ENCODE data around the gene ANKS1A.
"Not testable (repeated sequence)": the region's sequence is repeated elsewhere in the genome, so short reads cannot be mapped to it uniquely, and the experiment has no call there.

ANKS1A gene

GRCh38 chr6:34871853-34872252 is 17.2 kb upstream of the ANKS1A start:
- DNase-seq (ENCODE audit: low read depth): no peak
- in situ Hi-C loops (cut with HindIII; ENCODE audit: low sequenced_read_pairs): loop anchor here (10.0 kb wide), 1 partner anchor 57 kb away; no protein-coding TSS in a partner anchor
- no peak overlapping the region for H3K4me3 ChIP-seq (ENCODE audit: low read depth, low read length)
- TF ChIP-seq CTCF (IDR thresholded peaks at IDR 0.05; ENCODE audit: low read depth, low read length, missing control alignments): no peak

- no peak for TF ChIP-seq CTCF (IDR thresholded peaks at IDR 0.05; ENCODE audit: low read depth, low read length, missing control alignments)
- H3K4me3 ChIP-seq (ENCODE audit: low read depth, low read length): no peak overlapping the region
- no peak for DNase-seq (ENCODE audit: low read depth)
- in situ Hi-C loops (cut with HindIII; ENCODE audit: low sequenced_read_pairs): loop anchor here (10.0 kb wide), 1 partner anchor 58 kb away; no protein-coding TSS in a partner anchor
Observed at GRCh38 chr6:34872332-34872731, 16.7 kb upstream of the ANKS1A start.

GRCh38 chr6:34875292-34876213 is 13.5 kb upstream of the ANKS1A start:
- no peak for DNase-seq (ENCODE audit: low read depth)
- H3K4me3 ChIP-seq (ENCODE audit: low read depth, low read length): no peak overlapping the region
- no peak for TF ChIP-seq CTCF (IDR thresholded peaks at IDR 0.05; ENCODE audit: low read depth, low read length, missing control alignments)
- in situ Hi-C loops (cut with HindIII; ENCODE audit: low sequenced_read_pairs): loop anchor here (10.0 kb wide), 1 partner anchor 61 kb away; no protein-coding TSS in a partner anchor

GRCh38 chr6:34876472-34876871 is 12.6 kb upstream of the ANKS1A start:
- no peak for DNase-seq (ENCODE audit: low read depth)
- in situ Hi-C loops (cut with HindIII; ENCODE audit: low sequenced_read_pairs): loop anchor here (10.0 kb wide), 1 partner anchor 62 kb away; no protein-coding TSS in a partner anchor

GRCh38 chr6:34877259-34877658 is 11.8 kb upstream of the ANKS1A start:
- no peak for DNase-seq (ENCODE audit: low read depth)
- no peak for TF ChIP-seq CTCF (IDR thresholded peaks at IDR 0.05; ENCODE audit: low read depth, low read length, missing control alignments)
- in situ Hi-C loops (cut with HindIII; ENCODE audit: low sequenced_read_pairs): loop anchor here (10.0 kb wide), 1 partner anchor 62 kb away; no protein-coding TSS in a partner anchor
- no peak overlapping the region for H3K4me3 ChIP-seq (ENCODE audit: low read depth, low read length)

More at GRCh38 chr6:34876472-34876871, 12.6 kb upstream of the ANKS1A start:
- no peak for TF ChIP-seq CTCF (IDR thresholded peaks at IDR 0.05; ENCODE audit: low read depth, low read length, missing control alignments)
- H3K4me3 ChIP-seq (ENCODE audit: low read depth, low read length): no peak overlapping the region

GRCh38 chr6:34877869-34878485 is 11.1 kb upstream of the ANKS1A start:
- in situ Hi-C loops (cut with HindIII; ENCODE audit: low sequenced_read_pairs): loop anchor here (10.0 kb wide), 1 partner anchor 63 kb away; no protein-coding TSS in a partner anchor
- no peak for DNase-seq (ENCODE audit: low read depth)
- H3K4me3 ChIP-seq (ENCODE audit: low read depth, low read length): no peak overlapping the region
- TF ChIP-seq CTCF (IDR thresholded peaks at IDR 0.05; ENCODE audit: low read depth, low read length, missing control alignments): no peak

GRCh38 chr6:34884073-34884472 is 5.0 kb upstream of the ANKS1A start:
- in situ Hi-C loops (cut with HindIII; ENCODE audit: low sequenced_read_pairs); H3K4me3 ChIP-seq (ENCODE audit: low read depth, low read length); DNase-seq (ENCODE audit: low read depth): not testable (repeated sequence)

Measured in astrocyte of the cerebellum (primary cell).